CD4-positive, alpha-beta memory T cell (primary cell): Measurements from ENCODE around the gene RASA3. TPM values are rescaled to one million over a fixed set of nuclear protein-coding genes. Genes with fewer than 3 reads are reported as not detected.
A peak's percentile ranks its signal among the peaks of the same experiment; 100 is the strongest.

Experiments used
- CTCF ChIA-PET: fragments of 350-600 bp; sonication (Branson Sonifier 250); formaldehyde crosslinking; loops from one replicate; lab custom pipeline; 2021; ENCODE audit warnings: inconsistent platforms; ENCODE audit not compliant: partially characterized antibody; lab: Charles Lee
- POLR2A ChIA-PET: fragments of 350-600 bp; sonication (Branson Sonifier 250); formaldehyde crosslinking; loops from one replicate; lab custom pipeline; 2021; ENCODE audit not compliant: partially characterized antibody; lab: Charles Lee
- DNase-seq, 5 donors: peaks; one replicate each; pipeline versions ENCODE4 v3.0.0 to v3.0.0-alpha.2; 2020 to 2022; ENCODE audit warnings: mixed read lengths in 1 of 5
- H3K27ac ChIP-seq: one replicate; pipeline ENCODE4 v1.7.0; 2013; ENCODE audit warnings: low read depth, low read length
- H3K27me3 ChIP-seq: 2 replicates; pipeline ENCODE4 v1.7.0; 2013; ENCODE audit warnings: mild to moderate bottlenecking, low read length, moderate library complexity; ENCODE audit not compliant: insufficient read depth
- H3K36me3 ChIP-seq: 2 replicates; pipeline ENCODE4 v1.7.0; 2013; ENCODE audit warnings: mild to moderate bottlenecking, low read length, moderate library complexity; ENCODE audit not compliant: insufficient read depth
- H3K4me1 ChIP-seq: 2 replicates; pipeline ENCODE4 v1.7.0; 2013; ENCODE audit warnings: mild to moderate bottlenecking, low read length, moderate library complexity; ENCODE audit not compliant: insufficient read depth
- H3K4me3 ChIP-seq, 2 donors: one replicate each; pipeline ENCODE4 v1.7.0; 2013; ENCODE audit warnings: low read length in 2 of 2, mild to moderate bottlenecking in 1 of 2
- H3K9me3 ChIP-seq, 2 donors: one replicate each; pipeline ENCODE4 v1.7.0; 2013; ENCODE audit warnings: low read length in 2 of 2, control low read depth in 1 of 2; ENCODE audit not compliant: control insufficient read depth in 1 of 2
- H3K27ac Mint-ChIP-seq, 7 donors: one replicate each; pipeline ENCODE4 v1.8.0; 2020 to 2021; ENCODE audit warnings: mixed read lengths in 7 of 7, mild to moderate bottlenecking in 6 of 7, inconsistent platforms in 3 of 7, moderate library complexity in 3 of 7
- H3K27me3 Mint-ChIP-seq, 2 donors: one replicate each; pipeline ENCODE4 v1.8.0; 2020 to 2021; ENCODE audit warnings: mixed read lengths in 2 of 2
- H3K36me3 Mint-ChIP-seq, 2 donors: one replicate each; pipeline ENCODE4 v1.8.0; 2020 to 2021; ENCODE audit warnings: mixed read lengths in 2 of 2, inconsistent platforms in 1 of 2, mild to moderate bottlenecking in 1 of 2
- H3K4me1 Mint-ChIP-seq, 4 donors: one replicate each; pipeline ENCODE4 v1.8.0; 2020 to 2021; ENCODE audit warnings: mixed read lengths in 4 of 4, mild to moderate bottlenecking in 1 of 4
- H3K4me3 Mint-ChIP-seq, 8 donors: one replicate each; pipeline ENCODE4 v1.8.0; 2020 to 2021; ENCODE audit warnings: mixed read lengths in 8 of 8, mild to moderate bottlenecking in 7 of 8, moderate library complexity in 6 of 8, inconsistent platforms in 3 of 8
- H3K9me3 Mint-ChIP-seq, 8 donors: one replicate each; pipeline ENCODE4 v1.8.0; 2020 to 2021; ENCODE audit warnings: mixed read lengths in 8 of 8, mild to moderate bottlenecking in 5 of 8, inconsistent platforms in 3 of 8, moderate library complexity in 1 of 8
- intact Hi-C: fragments of 100-400 bp; cut with micrococcal nuclease; formaldehyde crosslinking; loops from one replicate; pipeline ENCODE4 v1.15.1; 2023
- polyA plus RNA-seq, 2 donors: library from polyadenylated mRNA; unstranded; fragments of 300-500 nt; fragmentation: Illumina TruSeq; gene quantifications; one replicate each; pipeline ENCODE4 v1.2.3, GENCODE V29; 2021
- total RNA-seq, 2 experiments: library from RNA; stranded (reverse); gene quantifications; one replicate each; pipeline ENCODE4 v1.2.3, GENCODE V29; 2021

RASA3 gene
- total and polyA plus RNA-seq, 4 experiments from 2014 or later, result 65.5 to 174 (median 156) TPM

GRCh38 chr13:114000151-114001040 lies 132.0 kb downstream of the RASA3 start:
- H3K4me1 Mint-ChIP-seq, result peaks cover 0 to 6% (median under 1%) of the 10 kb centered on the region in 4 donors
- Histone ChIP-seq H3K36me3 (peaks cover 64% of the 10 kb centered on the region), H3K27me3 (no peaks in the 10 kb centered on the region), H3K4me3 (no peak overlapping the region), H3K9me3 (no peaks in the 10 kb centered on the region), H3K4me1 (no peaks in the 10 kb centered on the region), H3K27ac (no peak overlapping the region)
- intact Hi-C loops, result loop anchor here (10.0 kb wide), 1 partner anchor 64 kb away; no protein-coding TSS in a partner anchor
- H3K27me3 Mint-ChIP-seq, result no peaks in the 10 kb centered on the region
- ChIA-PET POLR2A (no interaction called here), CTCF (no interaction called here)
- H3K9me3 Mint-ChIP-seq, result peaks cover 0 to 4% (median 0%) of the 10 kb centered on the region in 8 donors
- DNase-seq, result peak in 1 of 5 donors; percentile 20
- no peak overlapping the region for H3K4me3 Mint-ChIP-seq
- peak overlapping the region in 5 of 7 donors; percentile 10 to 78 (median 66) for H3K27ac Mint-ChIP-seq
- peaks cover 44 to 60% of the 10 kb centered on the region in 2 donors for H3K36me3 Mint-ChIP-seq

- Histone ChIP-seq H3K4me3 (no peak overlapping the region), H3K27me3 (no peaks in the 10 kb centered on the region), H3K9me3 (no peaks in the 10 kb centered on the region), H3K27ac (no peak overlapping the region), H3K36me3 (peaks cover 69% of the 10 kb centered on the region), H3K4me1 (no peaks in the 10 kb centered on the region)
- ChIA-PET POLR2A (no interaction called here), CTCF (no interaction called here)
- DNase-seq, result no peak
- Mint-ChIP-seq H3K27ac (peak overlapping the region in 1 of 7 donors; percentile 73), H3K4me3 (no peak overlapping the region), H3K36me3 (peaks cover 37 to 57% of the 10 kb centered on the region in 2 donors), H3K4me1 (peaks cover 0 to 2% (median under 1%) of the 10 kb centered on the region in 4 donors), H3K9me3 (peaks cover 0 to 4% (median 0%) of the 10 kb centered on the region in 8 donors), H3K27me3 (no peaks in the 10 kb centered on the region)
- intact Hi-C loops, result no loop called here
These were observed 132.9 kb downstream of the RASA3 start for GRCh38 chr13:113999618-113999910.

GRCh38 chr13:113998781-113999617 lies 133.4 kb downstream of the RASA3 start:
- H3K4me1 ChIP-seq, result no peaks in the 10 kb centered on the region
- no peak overlapping the region for H3K4me3 ChIP-seq
- ChIA-PET POLR2A (no interaction called here), CTCF (no interaction called here)
- Mint-ChIP-seq H3K27me3 (no peaks in the 10 kb centered on the region), H3K36me3 (peaks cover 39 to 58% of the 10 kb centered on the region in 2 donors), H3K9me3 (peaks cover 0 to 8% (median 0%) of the 10 kb centered on the region in 8 donors), H3K4me3 (peak overlapping the region in 1 of 8 donors; percentile 32), H3K4me1 (peaks cover 0 to 2% (median 0%) of the 10 kb centered on the region in 4 donors), H3K27ac (peak overlapping the region in 2 of 7 donors; percentile 29 to 73)
- DNase-seq, result peak in 1 of 5 donors; percentile 32
- no peaks in the 10 kb centered on the region for H3K27me3 ChIP-seq
- H3K27ac ChIP-seq, result no peak overlapping the region
- H3K36me3 ChIP-seq, result peaks cover 74% of the 10 kb centered on the region
- no peaks in the 10 kb centered on the region for H3K9me3 ChIP-seq
- intact Hi-C loops, result no loop called here

GRCh38 chr13:113997845-113998751 lies 134.3 kb downstream of the RASA3 start:
- no peaks in the 10 kb centered on the region for H3K27me3 ChIP-seq
- intact Hi-C loops, result no loop called here
- H3K27ac Mint-ChIP-seq, result peak overlapping the region in 5 of 7 donors; percentile 30 to 87 (median 72)
- H3K4me3 Mint-ChIP-seq, result peak overlapping the region in 2 of 8 donors; percentile 21 to 42
- no peaks in the 10 kb centered on the region for H3K9me3 ChIP-seq
- peaks cover 37 to 56% of the 10 kb centered on the region in 2 donors for H3K36me3 Mint-ChIP-seq
- H3K36me3 ChIP-seq, result peaks cover 72% of the 10 kb centered on the region
- CTCF ChIA-PET, result no interaction called here
- H3K4me1 Mint-ChIP-seq, result peaks cover 0 to 2% (median 0%) of the 10 kb centered on the region in 4 donors
- peaks cover 0 to 8% (median 0%) of the 10 kb centered on the region in 8 donors for H3K9me3 Mint-ChIP-seq
- no peak overlapping the region for H3K27ac ChIP-seq
- no peaks in the 10 kb centered on the region for H3K27me3 Mint-ChIP-seq
- POLR2A ChIA-PET, result no interaction called here
- no peaks in the 10 kb centered on the region for H3K4me1 ChIP-seq
- DNase-seq, result peak in 1 of 5 donors; percentile 33
- H3K4me3 ChIP-seq, result no peak overlapping the region

- DNase-seq, result peak in 1 of 5 donors; percentile 26
- no peak overlapping the region for H3K27ac ChIP-seq
- no peak overlapping the region for H3K4me3 ChIP-seq
- peaks cover 47 to 62% of the 10 kb centered on the region in 2 donors for H3K36me3 Mint-ChIP-seq
- ChIA-PET CTCF (interaction anchor here (0.6 kb wide), 1 partner anchor 173 kb away, joined by 3 read pairs; no protein-coding TSS in a partner anchor), POLR2A (no interaction called here)
- H3K27me3 Mint-ChIP-seq, result no peaks in the 10 kb centered on the region
- H3K9me3 ChIP-seq, result no peaks in the 10 kb centered on the region
- no peaks in the 10 kb centered on the region for H3K27me3 ChIP-seq
- H3K27ac Mint-ChIP-seq, result peak overlapping the region in 4 of 7 donors; percentile 30 to 87 (median 76)
- no peaks in the 10 kb centered on the region for H3K4me1 ChIP-seq
- peaks cover 0 to 2% (median under 1%) of the 10 kb centered on the region in 4 donors for H3K4me1 Mint-ChIP-seq
- peak overlapping the region in 1 of 8 donors; percentile 29 for H3K4me3 Mint-ChIP-seq
- intact Hi-C loops, result no loop called here
- H3K9me3 Mint-ChIP-seq, result peaks cover 0 to 8% (median 0%) of the 10 kb centered on the region in 8 donors
- peaks cover 72% of the 10 kb centered on the region for H3K36me3 ChIP-seq
These were observed 135.3 kb downstream of the RASA3 start for GRCh38 chr13:113996912-113997745.
